GM23338 (cell line): Measurements from ENCODE around the gene LTBR. TPM values are rescaled to one million over a fixed set of nuclear protein-coding genes. Genes with fewer than 3 reads are reported as not detected.

ENCODE experiments used
- EZH2phosphoT487 ChIP-seq: fragments of 200-600 bp; sonication (generic); IDR thresholded peaks from one replicate; pipeline ENCODE4 v1.8.1; 2018; ENCODE audit warnings: antibody characterized with exemption; ENCODE audit not compliant: unreplicated experiment
- JUNB ChIP-seq: IDR thresholded peaks from one replicate; pipeline ENCODE4 v1.6.1; 2016; ENCODE audit warnings: antibody characterized with exemption; ENCODE audit not compliant: unreplicated experiment
- POLR2AphosphoS5 ChIP-seq: IDR thresholded peaks from 2 replicates; pipeline ENCODE4 v1.6.1; 2016; ENCODE audit warnings: antibody characterized with exemption, low read depth
- ZNF462 ChIP-seq: fragments of 250-450 bp; sonication (Bioruptor Pico); IDR thresholded peaks from 2 replicates; pipeline ENCODE4 v1.5.0; 2020; ENCODE audit warnings: mild to moderate bottlenecking, moderate library complexity
- polyA plus RNA-seq: library from polyadenylated mRNA; unstranded; fragments of >200 nt; fragmentation: Nextera tagmentation; extraction: Ambion mirVana; gene quantifications from 2 replicates; pipeline ENCODE4 v1.2.1, GENCODE V29; 2016
- total RNA-seq: library from RNA; depleted of rRNA; stranded (reverse); fragments of >200 nt; shearing (Covaris generic); gene quantifications from 2 replicates; pipeline ENCODE4 v1.2.3, GENCODE V29; 2014
- TF ChIP-seq, protein P1 (sequence below): IDR thresholded peaks from one replicate; pipeline ENCODE4 v1.6.1; 2018; ENCODE audit warnings: antibody characterized with exemption; ENCODE audit not compliant: unreplicated experiment

LTBR gene
- total and polyA plus RNA-seq, 2 experiments from 2014 or later, result 6.1 to 6.8 TPM

- TF ChIP-seq ZNF462 (CRISPR knock-in tag), result no peak
- TF ChIP-seq JUNB, result no peak
- no peak for TF ChIP-seq EZH2phosphoT487
- no peak for TF ChIP-seq POLR2AphosphoS5
- TF ChIP-seq, protein P1, sequence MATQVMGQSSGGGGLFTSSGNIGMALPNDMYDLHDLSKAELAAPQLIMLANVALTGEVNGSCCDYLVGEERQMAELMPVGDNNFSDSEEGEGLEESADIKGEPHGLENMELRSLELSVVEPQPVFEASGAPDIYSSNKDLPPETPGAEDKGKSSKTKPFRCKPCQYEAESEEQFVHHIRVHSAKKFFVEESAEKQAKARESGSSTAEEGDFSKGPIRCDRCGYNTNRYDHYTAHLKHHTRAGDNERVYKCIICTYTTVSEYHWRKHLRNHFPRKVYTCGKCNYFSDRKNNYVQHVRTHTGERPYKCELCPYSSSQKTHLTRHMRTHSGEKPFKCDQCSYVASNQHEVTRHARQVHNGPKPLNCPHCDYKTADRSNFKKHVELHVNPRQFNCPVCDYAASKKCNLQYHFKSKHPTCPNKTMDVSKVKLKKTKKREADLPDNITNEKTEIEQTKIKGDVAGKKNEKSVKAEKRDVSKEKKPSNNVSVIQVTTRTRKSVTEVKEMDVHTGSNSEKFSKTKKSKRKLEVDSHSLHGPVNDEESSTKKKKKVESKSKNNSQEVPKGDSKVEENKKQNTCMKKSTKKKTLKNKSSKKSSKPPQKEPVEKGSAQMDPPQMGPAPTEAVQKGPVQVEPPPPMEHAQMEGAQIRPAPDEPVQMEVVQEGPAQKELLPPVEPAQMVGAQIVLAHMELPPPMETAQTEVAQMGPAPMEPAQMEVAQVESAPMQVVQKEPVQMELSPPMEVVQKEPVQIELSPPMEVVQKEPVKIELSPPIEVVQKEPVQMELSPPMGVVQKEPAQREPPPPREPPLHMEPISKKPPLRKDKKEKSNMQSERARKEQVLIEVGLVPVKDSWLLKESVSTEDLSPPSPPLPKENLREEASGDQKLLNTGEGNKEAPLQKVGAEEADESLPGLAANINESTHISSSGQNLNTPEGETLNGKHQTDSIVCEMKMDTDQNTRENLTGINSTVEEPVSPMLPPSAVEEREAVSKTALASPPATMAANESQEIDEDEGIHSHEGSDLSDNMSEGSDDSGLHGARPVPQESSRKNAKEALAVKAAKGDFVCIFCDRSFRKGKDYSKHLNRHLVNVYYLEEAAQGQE, result no peak
Observed at GRCh38 chr12:6367969-6368892, 15.7 kb upstream of the LTBR start (continued).
